Smooth muscle cell of trachea (primary cell): ENCODE results near the gene LITAFD. TPM values are rescaled to one million over a fixed set of nuclear protein-coding genes. Genes with fewer than 3 reads are reported as not detected.

Experiments used
- total RNA-seq: library from RNA; depleted of rRNA; stranded (reverse); fragments of >200 nt; gene quantifications from 2 replicates; pipeline ENCODE4 v1.2.1, GENCODE V29; 2014

The LITAFD gene
- total RNA-seq: not detected in 2 replicates

GRCh38 chr16:8882041-8882617 lies at the start of gene LITAFD:
Gene LITAFD (plus strand): TSS chr16:8882351. CDS start chr16:8884356, 2,005 bp downstream.

GRCh38 chr16:8868416-8869211 lies 13.5 kb upstream of the LITAFD start, which contains the start of gene CARHSP1:
Gene CARHSP1 (minus strand): TSS chr16:8869006. CDS start chr16:8859328, 9,678 bp downstream.

Other genes with a start within 250 kb of the LITAFD start
- 1.9 and 4.8 TPM in 2 replicates for gene ABAT, start 207.7 kb upstream of the LITAFD start, total RNA-seq
- gene TMEM186, start 84.7 kb upstream of the LITAFD start, total RNA-seq: 4.6 and 7.4 TPM in 2 replicates
- gene PMM2, start 84.5 kb upstream of the LITAFD start, total RNA-seq: 28.6 and 29.1 TPM in 2 replicates
- gene CARHSP1, start 13.3 kb upstream of the LITAFD start, total RNA-seq: 148 and 190 TPM in 2 replicates
- 48.8 and 56.4 TPM in 2 replicates for gene USP7, start 81.6 kb downstream of the LITAFD start, total RNA-seq
- 72.1 and 76.8 TPM in 2 replicates for gene HAPSTR1, start 209.3 kb downstream of the LITAFD start, total RNA-seq